NCI-H1436 treated with DMSO at 0.1 percent for 48 hours (cell line): ENCODE data around the gene PLGRKT.
"Not testable (repeated sequence)": the region's sequence is repeated elsewhere in the genome, so short reads cannot be mapped to it uniquely, and the experiment has no call there.

Source experiments
- DNase-seq: peaks from one replicate; lab custom pipeline; 2025; lab: John Stamatoyannopoulos, UW

Gene PLGRKT

DNA sequence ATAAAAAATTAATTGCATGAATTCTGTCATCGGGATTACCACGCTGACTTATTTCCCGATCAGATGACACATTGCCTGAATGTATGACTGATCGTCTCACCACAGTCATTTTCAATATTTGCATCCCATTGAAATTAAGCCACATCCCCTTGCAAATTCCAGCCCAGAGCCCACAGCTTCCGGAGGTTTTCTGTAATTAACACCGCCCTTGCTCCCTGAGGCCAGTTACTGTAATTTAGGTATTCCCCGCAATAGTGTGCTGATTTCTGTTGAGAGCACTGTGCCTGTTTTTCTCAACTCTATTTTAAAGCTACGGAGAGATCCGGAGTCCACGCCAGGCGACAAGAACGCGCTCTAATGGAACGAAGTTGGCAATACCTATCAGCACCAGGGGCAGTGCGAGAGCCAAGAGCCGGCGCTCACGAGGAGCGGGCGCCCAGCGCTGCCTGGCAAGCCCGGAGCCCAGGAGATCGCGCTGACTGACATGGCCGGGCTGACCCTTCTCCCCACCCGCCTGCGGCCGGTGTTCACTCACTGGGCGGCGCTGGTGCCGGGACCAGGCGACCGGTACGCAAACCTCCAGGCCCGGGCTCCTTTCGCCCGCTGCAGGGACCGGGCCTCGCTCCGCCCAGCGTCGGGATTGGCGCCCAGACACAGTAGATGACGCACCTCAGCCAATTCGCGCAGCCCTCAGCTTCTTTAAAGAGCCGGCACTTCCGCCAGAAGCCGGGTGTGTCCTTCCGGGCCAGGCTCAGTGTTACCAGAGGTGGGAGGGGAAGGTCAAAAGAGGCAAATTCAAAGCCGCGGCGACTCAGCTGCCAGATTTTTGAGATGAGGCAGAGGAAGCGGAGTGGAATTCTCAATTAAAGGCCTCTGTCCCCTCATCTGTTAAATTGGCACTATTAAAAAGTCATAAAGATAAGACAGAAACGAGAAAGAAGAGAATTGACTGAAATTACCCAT is at the start of gene PLGRKT:
Gene PLGRKT (minus strand): TSS at position 672 of the 963 bp plus-strand sequence. CDS start 5,948 bp downstream, outside the sequence.
- peak; percentile 68 for DNase-seq

DNA sequence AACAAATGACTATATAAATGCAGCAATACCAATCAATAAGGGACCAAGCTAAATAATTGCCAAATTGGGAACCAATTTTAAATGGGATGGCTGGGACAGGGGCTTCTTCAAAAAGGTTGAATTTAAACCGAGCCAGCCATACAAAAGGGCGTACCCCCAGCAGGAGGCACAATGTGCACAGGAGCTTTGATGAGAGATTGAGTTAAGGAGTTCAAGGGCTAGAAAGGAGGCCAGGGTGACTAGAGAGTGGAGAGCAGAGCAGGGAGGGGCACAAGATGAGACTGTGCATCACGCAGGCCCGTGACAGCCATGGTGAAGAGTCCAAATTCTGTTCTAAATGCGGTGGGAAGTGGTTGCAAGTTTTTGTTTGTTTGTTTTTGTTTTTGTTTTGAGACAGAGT is 49.3 kb upstream of the PLGRKT start:
- DNase-seq, result no peak

GRCh38 chr9:5485378-5486085 is 47.8 kb upstream of the PLGRKT start:
- no peak for DNase-seq

DNA sequence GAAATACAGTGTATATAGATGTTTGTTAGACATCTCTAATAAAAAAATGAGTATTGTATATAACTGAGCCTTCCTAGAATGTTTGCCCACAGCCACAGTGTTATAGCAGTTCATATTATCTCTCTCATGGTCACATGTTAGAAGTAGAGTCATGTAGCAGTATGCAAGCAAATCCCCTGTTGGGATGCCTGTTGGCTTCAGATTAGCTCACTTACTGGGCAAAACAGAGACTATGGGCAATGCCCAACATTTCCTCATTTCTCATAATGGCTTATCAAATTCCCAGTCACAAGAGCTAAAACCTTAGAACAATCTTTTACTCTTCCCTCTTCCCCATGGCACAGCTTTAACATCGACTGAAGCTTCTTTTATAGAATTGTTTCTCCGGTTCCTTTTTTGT is 45.6 kb upstream of the PLGRKT start:
- no peak for DNase-seq

DNA sequence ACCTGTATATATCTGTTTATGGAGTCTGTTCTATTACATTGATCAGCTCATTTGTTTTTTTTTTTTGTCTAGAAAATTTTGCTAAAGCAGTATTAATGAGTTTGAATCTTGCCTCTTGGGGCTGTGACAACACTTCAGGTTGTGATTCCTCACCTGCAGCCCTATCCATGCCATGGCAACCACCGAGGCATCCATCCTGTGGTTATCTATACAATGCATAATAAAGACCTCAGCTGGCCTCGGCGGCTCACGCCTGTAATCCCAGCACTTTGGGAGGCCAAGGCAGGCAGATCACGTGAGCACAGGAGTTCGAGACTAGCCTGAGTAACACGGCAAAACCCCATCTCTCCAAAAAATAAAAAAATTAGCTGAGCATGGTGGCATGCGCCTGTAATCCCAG is 44.5 kb upstream of the PLGRKT start:
- DNase-seq, result no peak

GRCh38 chr9:5481322-5482040 is 43.8 kb upstream of the PLGRKT start:
- no peak for DNase-seq

- DNase-seq, result no peak
Measured at GRCh38 chr9:5480919-5481318, 43.2 kb upstream of the PLGRKT start.

DNA sequence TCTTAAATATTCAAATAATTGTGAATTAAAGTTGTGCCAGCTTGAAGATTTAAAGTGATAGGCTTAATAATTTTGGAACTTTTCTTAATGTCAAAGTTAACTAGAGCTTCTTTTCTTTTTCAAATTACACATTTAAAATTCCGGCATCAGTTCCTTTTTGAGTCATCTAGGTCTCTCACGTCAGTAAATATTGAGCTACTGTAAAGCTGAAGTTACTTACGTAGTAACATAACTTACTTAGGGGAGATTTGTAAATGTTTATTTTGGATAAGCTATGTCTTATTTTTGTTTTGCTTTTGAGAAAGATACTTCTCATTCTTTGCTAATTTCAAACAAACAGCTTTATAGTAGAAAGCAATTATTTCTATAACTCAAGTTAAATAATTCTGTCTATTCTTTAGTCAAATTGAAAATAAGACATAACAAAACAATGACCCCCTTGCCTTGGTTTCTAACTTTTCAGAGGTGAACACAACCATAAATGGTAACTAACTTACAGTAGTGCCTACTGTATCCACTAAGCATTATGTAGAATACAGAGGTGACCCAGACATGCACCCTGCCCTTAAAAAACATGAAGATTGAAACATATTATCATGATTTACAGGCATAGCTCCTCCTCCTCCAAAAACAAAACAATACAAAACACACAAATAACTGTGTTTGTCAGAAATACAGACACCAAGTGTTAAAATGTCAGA is 42.4 kb upstream of the PLGRKT start:
- no peak for DNase-seq

- DNase-seq, result no peak
Measured at GRCh38 chr9:5478206-5478605, 40.5 kb upstream of the PLGRKT start.

DNA sequence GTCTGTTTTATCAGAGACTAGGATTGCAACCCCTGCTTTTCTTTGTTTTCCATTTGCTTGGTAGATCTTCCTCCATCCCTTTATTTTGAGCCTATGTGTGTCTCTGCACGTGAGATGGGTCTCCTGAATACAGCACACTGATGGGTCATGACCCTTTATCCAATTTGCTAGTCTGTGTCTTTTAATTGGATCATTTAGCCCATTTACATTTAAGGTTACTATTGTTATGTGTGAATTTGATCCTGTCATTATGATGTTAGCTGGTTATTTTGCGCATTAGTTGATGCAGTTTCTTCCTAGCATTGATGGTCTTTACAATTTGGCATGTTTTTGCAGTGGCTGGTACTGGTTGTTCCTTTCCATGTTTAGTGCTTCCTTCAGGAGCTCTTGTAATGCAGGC is 37.9 kb upstream of the PLGRKT start:
- not testable (repeated sequence) for DNase-seq

- no peak for DNase-seq
Measured at GRCh38 chr9:5470816-5471215, 33.1 kb upstream of the PLGRKT start.

DNA sequence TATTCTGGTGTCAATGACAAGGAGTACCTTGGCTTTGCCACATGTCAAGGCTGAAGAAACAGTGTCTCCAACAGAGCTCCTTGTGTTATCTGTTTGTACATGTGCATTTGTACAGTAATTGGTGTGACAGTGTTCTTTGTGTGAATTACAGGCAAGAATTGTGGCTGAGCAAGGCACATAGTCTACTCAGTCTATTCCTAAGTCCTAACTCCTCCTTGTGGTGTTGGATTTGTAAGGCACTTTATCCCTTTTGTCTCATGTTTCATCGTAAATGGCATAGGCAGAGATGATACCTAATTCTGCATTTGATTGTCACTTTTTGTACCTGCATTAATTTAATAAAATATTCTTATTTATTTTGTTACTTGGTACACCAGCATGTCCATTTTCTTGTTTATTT is 32.4 kb upstream of the PLGRKT start:
- DNase-seq, result no peak

DNA sequence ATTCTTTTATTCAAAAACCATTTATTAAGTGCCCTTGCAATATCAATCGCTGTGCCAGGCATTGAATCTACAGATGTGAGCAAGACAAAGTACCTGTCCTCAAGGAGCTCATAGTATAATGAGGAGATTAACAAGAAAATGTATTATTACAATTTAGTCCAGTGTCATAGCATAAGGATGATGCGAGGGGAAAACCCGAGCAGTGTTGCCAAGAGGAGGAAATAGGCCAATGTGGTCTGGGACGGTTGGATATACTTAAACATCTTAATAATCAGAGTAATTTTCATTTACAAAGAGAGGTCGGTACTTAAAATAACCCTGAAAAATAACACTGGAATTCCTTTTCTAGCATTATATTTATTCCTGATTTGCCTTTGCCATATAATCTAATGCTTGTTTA is 31.1 kb upstream of the PLGRKT start:
- no peak for DNase-seq

DNA sequence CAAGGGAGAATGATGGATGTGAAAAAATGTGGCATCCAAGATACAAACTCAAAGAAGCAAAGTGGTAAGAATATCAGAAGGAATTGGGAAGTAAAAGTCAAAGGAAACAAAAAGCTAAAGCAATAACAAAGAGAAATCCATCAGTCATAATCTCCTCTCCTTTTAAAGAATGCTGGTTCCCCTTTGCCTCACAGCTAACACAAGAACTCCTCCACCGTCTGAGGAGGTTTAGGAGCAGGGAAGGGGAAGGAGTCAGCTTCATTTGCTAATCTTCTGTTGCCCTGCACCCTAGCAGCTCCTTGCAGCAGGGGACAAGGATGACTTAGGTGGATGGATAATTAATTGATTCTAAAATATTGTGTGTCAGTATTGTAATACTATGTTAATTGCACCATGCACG is 29.0 kb upstream of the PLGRKT start:
- DNase-seq, result no peak

DNA sequence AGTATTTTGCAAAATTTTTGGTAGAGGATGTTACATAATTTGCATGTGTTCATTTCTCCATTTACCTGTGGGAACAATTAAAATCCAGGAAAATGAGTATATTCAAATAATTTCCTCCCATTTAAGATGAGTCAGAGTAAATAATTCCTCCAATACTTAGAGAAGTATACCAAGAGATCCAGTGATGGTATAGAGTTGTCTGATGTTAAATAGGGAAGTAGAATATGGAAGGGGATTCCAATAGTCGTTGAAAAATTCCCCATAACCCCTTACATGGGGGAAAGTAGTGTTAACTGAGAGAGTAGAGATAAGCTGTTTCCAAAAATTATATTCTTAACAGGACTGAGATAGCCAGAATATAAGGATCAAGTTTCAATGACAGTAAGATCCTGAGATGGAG is 28.3 kb upstream of the PLGRKT start:
- no peak for DNase-seq

- DNase-seq, result not testable (repeated sequence)
Measured at GRCh38 chr9:5464831-5465330, 27.2 kb upstream of the PLGRKT start.

- no peak for DNase-seq
Measured at GRCh38 chr9:5460157-5460556, 22.4 kb upstream of the PLGRKT start.

GRCh38 chr9:5459289-5459829 is 21.6 kb upstream of the PLGRKT start:
- DNase-seq, result no peak

DNA sequence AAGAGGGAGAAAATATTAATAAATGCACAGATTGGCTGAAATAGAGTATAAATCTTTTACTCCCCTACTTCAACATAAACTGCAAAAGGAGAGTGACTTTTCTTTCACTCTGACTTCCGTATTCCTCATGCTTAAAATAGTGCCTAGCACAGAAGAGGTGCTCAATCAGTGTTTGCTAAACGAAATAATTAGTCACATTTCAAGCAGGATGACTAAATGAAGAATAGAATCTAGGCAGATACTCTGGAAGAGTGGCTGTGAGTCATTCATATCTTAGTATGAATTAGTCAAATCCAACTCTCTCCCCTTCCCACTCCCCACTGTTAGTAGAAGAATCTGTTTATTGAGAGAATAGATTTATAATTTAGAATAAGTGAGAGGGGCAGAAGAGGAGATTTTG is 17.5 kb upstream of the PLGRKT start:
- no peak for DNase-seq

GRCh38 chr9:5453673-5454072 is 15.9 kb upstream of the PLGRKT start:
- no peak for DNase-seq

DNA sequence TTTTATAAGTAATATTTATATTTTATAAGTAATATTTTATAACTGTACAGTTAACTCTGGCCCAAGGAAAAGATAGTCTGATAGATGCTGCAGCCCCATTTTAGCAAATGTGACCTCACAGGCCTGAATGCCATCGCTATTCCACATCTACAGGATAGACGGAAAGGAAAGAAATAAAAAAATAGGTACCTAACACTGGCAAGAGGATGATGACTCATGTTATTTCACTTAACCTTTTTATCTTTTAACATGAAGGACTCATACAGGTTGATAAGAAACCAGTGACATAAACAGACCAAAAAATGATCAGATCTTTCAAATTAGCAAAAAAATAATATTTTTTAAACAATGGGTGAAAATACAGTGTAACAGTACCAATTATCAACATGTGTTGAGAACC is 15.3 kb upstream of the PLGRKT start:
- DNase-seq, result no peak

DNA sequence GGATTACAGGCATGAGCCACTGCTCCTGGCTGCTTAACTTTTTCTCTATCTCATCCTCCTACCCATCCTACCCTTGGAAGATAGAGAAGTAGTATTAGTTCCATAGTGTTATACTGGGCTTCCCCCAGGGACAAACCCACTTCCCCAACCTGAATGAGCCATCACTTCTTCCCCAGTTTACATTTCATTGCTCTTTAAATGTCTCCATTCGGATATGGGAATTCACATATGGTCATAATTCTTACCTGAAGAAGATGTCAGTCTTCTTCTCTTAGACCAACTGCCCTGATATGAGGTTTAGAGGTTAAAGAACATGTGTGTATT is 14.5 kb upstream of the PLGRKT start:
- DNase-seq, result no peak
